K562 (cell line): Measurements from ENCODE around the gene LGI4. TPM values are rescaled to one million over a fixed set of nuclear protein-coding genes. Genes with fewer than 3 reads are reported as not detected.

Experiments
- CTBP1 ChIP-seq: fragments of 450-650 bp; IDR thresholded peaks from 2 replicates; pipeline ENCODE4 v1.6.1; 2016; ENCODE audit warnings: borderline replicate concordance
- ELF2 ChIP-seq: fragments of 250-450 bp; sonication (Bioruptor Pico); IDR thresholded peaks from 2 replicates; pipeline ENCODE4 v1.5.0; 2021; ENCODE audit warnings: mild to moderate bottlenecking
- GATAD2A ChIP-seq: fragments of 450-650 bp; IDR thresholded peaks from 2 replicates; pipeline ENCODE4 v1.6.1; 2017
- HIVEP1 ChIP-seq: fragments of 250-450 bp; sonication (Bioruptor Pico); IDR thresholded peaks from 2 replicates; pipeline ENCODE4 v1.4.0; 2020; ENCODE audit warnings: mild to moderate bottlenecking
- IRF9 ChIP-seq: fragments of 450-650 bp; IDR thresholded peaks from 2 replicates; pipeline ENCODE4 v1.6.1; 2016; ENCODE audit warnings: missing biosample characterization, missing genetic modification characterization
- KDM1A ChIP-seq, 2 experiments: fragments of 450-650 bp; IDR thresholded peaks; 2 replicates each; pipeline ENCODE4 v1.6.1; 2016; ENCODE audit warnings: mild to moderate bottlenecking in 2 of 2
- KDM2B ChIP-seq: fragments of 250-450 bp; sonication (Bioruptor Pico); IDR thresholded peaks from 2 replicates; pipeline ENCODE4 v1.8.0; 2021; ENCODE audit warnings: mild to moderate bottlenecking, moderate library complexity
- MCM7 ChIP-seq, 2 experiments: fragments of 450-650 bp; IDR thresholded peaks; 2 replicates each; pipeline ENCODE4 v1.6.1; 2016 to 2018
- MYC ChIP-seq, 2 experiments: fragments of 250-450 bp in 1 of 2; sonication (Bioruptor Pico) in 1 of 2; IDR thresholded peaks; 2 replicates each; pipeline versions ENCODE4 v1.5.1 to v1.6.1; 2012 to 2021; ENCODE audit warnings: low read depth in 2 of 2, borderline replicate concordance in 1 of 2, improper control_type of control experiment in 1 of 2, low read length in 1 of 2, mild to moderate bottlenecking in 1 of 2, moderate library complexity in 1 of 2
- NCOA6 ChIP-seq: fragments of 450-650 bp; IDR thresholded peaks from 2 replicates; pipeline ENCODE4 v1.6.1; 2017; ENCODE audit warnings: mild to moderate bottlenecking
- PATZ1 ChIP-seq: fragments of 250-450 bp; sonication (Bioruptor Pico); IDR thresholded peaks from 2 replicates; pipeline ENCODE4 v1.5.0; 2020; ENCODE audit warnings: mild to moderate bottlenecking, borderline replicate concordance
- PYGO2 ChIP-seq: fragments of 450-650 bp; IDR thresholded peaks from 2 replicates; pipeline ENCODE4 v1.6.1; 2016; ENCODE audit warnings: mild to moderate bottlenecking, missing genetic modification characterization, moderate library complexity, missing compliant biosample characterization
- RAD21 ChIP-seq, 2 experiments: fragments of 250-450 bp in 1 of 2; fragments of 450-650 bp in 1 of 2; sonication (Bioruptor Pico) in 1 of 2; formaldehyde crosslinking in 1 of 2; IDR thresholded peaks in 1 of 2; conservative IDR thresholded peaks in 1 of 2; 2 replicates each; pipeline versions ENCODE4 v1.4.0 to v1.8.0; 2020 to 2022; ENCODE audit warnings: mild to moderate bottlenecking in 2 of 2, moderate library complexity in 1 of 2
- SMARCA5 ChIP-seq: fragments of 450-650 bp; IDR thresholded peaks from 2 replicates; pipeline ENCODE4 v1.6.1; 2016
- SMARCB1 ChIP-seq: IDR thresholded peaks from 2 replicates; pipeline ENCODE4 v1.6.1; 2011; ENCODE audit warnings: improper control_type of control experiment, low read depth; ENCODE audit not compliant: insufficient read length
- SMC3 ChIP-seq: conservative IDR thresholded peaks from 2 replicates; pipeline ENCODE4 v1.6.1; 2011; ENCODE audit warnings: low read depth, low read length, improper control_type of control experiment; ENCODE audit not compliant: insufficient read depth
- SREBF1 ChIP-seq: fragments of 150-350 bp; IDR thresholded peaks from 2 replicates; pipeline ENCODE4 v1.6.1; 2014; ENCODE audit warnings: antibody characterized with exemption, low read depth, low read length, borderline replicate concordance
- TOE1 ChIP-seq, 2 experiments: fragments of 450-650 bp in 1 of 2; sonication (generic) in 1 of 2; formaldehyde crosslinking in 1 of 2; IDR thresholded peaks; 2 replicates each; pipeline versions ENCODE4 v1.7.1 to v1.8.0; 2016 to 2022; ENCODE audit warnings: borderline replicate concordance in 2 of 2, mild to moderate bottlenecking in 2 of 2, antibody characterized with exemption in 1 of 2, inconsistent platforms in 1 of 2, low read depth in 1 of 2, missing genetic modification reagents in 1 of 2, moderate library complexity in 1 of 2
- ZBTB34 ChIP-seq: fragments of 250-450 bp; sonication (Bioruptor Pico); IDR thresholded peaks from 2 replicates; pipeline ENCODE4 v1.8.0; 2021; ENCODE audit warnings: mild to moderate bottlenecking, moderate library complexity
- ZFP36 ChIP-seq: fragments of 150-350 bp; IDR thresholded peaks from 2 replicates; pipeline ENCODE4 v1.6.1; 2018; ENCODE audit warnings: low read length, low read depth; ENCODE audit not compliant: partially characterized antibody
- ZNF311 ChIP-seq: fragments of 250-450 bp; sonication (Bioruptor Pico); IDR thresholded peaks from 2 replicates; pipeline ENCODE4 v1.4.0; 2020; ENCODE audit warnings: mild to moderate bottlenecking, moderate library complexity
- polyA plus RNA-seq, 8 experiments: library from polyadenylated mRNA; depleted of rRNA in 4 of 8; stranded (reverse) in 5 of 8; unstranded in 3 of 8; fragments of >200 nt; fragmentation: Nextera tagmentation in 2 of 8; fragmentation: Illumina TruSeq in 1 of 8; extraction: Ambion mirVana in 2 of 8; extraction: Trizol in 1 of 8; gene quantifications; 2 replicates each; pipeline versions ENCODE4 v1.2.1 to v1.2.3, GENCODE V29; 2011 to 2014; ENCODE audit warnings: inconsistent platforms in 1 of 8, missing spikeins in 1 of 8
- total RNA-seq, 7 experiments: library from RNA; depleted of rRNA in 6 of 7; stranded (reverse); fragments of >200 nt in 6 of 7; fragmentation: Illumina TruSeq in 2 of 7; extraction: Trizol in 2 of 7; gene quantifications; 2 replicates each; pipeline versions ENCODE4 v1.2.1 to v1.2.3, GENCODE V29; 2011 to 2021; ENCODE audit warnings: low replicate concordance in 1 of 7

LGI4 gene
- total and polyA plus RNA-seq, 9 of the 15 experiments (the other 6 are each of a cell fraction or from before 2014, with no cell fraction given), result 0.14 to 0.30 (median 0.24) TPM; not detected in 4

GRCh38 chr19:35154525-35155406, 19.9 kb upstream of the LGI4 start, which contains the start of gene FXYD5 (continued):
- no peak for TF ChIP-seq ZBTB34 (CRISPR knock-in tag)
- TF ChIP-seq MCM7 (IDR thresholded peaks at IDR 0.05), result no peak
- peak in 1 of 2 experiments; percentile 22; a peak in 3 of 4 replicates for TF ChIP-seq RAD21 (CRISPR knock-in tag; conservative IDR thresholded peaks at IDR 0.05 in 1 of 2, IDR thresholded peaks at IDR 0.05 in 1 of 2)
- TF ChIP-seq PATZ1 (CRISPR knock-in tag), result no peak
- TF ChIP-seq ZNF311, result no peak
- no peak for TF ChIP-seq SREBF1
- no peak for TF ChIP-seq IRF9 (tag)
- TF ChIP-seq KDM1A (IDR thresholded peaks at IDR 0.05), result peak in 1 of 2 experiments; percentile 46; a peak in 1 of 4 replicates
- no peak for TF ChIP-seq PYGO2 (tag)
- TF ChIP-seq NCOA6, result no peak
- peak; percentile 8 for TF ChIP-seq ZFP36
- no peak for TF ChIP-seq SMC3
- TF ChIP-seq GATAD2A, result 0 out of 2 replicates have a peak, but pooled peaks have one; percentile 50
- TF ChIP-seq MYC (IDR thresholded peaks at IDR 0.05; ENCODE audit: low read depth, low read length), result peak; percentile 83
- peak; percentile 92; the same call in 1 of the 2 replicates for TF ChIP-seq MYC (CRISPR knock-in tag; IDR thresholded peaks at IDR 0.05; ENCODE audit: borderline replicate concordance, low read depth)
- TF ChIP-seq HIVEP1 (CRISPR knock-in tag), result no peak
- peak; percentile 75; the same call in 1 of the 2 replicates for TF ChIP-seq CTBP1
- no peak for TF ChIP-seq SMARCB1
- 0 out of 2 replicates have a peak, but pooled peaks have one; percentile 35 for TF ChIP-seq ELF2 (CRISPR knock-in tag)
- TF ChIP-seq KDM2B (CRISPR knock-in tag), result no peak
- TF ChIP-seq TOE1 (IDR thresholded peaks at IDR 0.05; ENCODE audit: borderline replicate concordance), result peak; percentile 79
- no peak for TF ChIP-seq TOE1 (CRISPR knock-in tag; IDR thresholded peaks at IDR 0.05; ENCODE audit: borderline replicate concordance, low read depth)
- TF ChIP-seq SMARCA5, result no peak
